K562 (cell line): ENCODE data around the gene GPR4. TPM values are rescaled to one million over a fixed set of nuclear protein-coding genes. Genes with fewer than 3 reads are reported as not detected.

ENCODE experiments used
- HLTF ChIP-seq: fragments of 450-650 bp; IDR thresholded peaks from 2 replicates; pipeline ENCODE4 v1.6.1; 2016
- NFATC3 ChIP-seq: fragments of 450-650 bp; IDR thresholded peaks from 2 replicates; pipeline ENCODE4 v1.6.1; 2017; ENCODE audit warnings: mild to moderate bottlenecking
- SMARCA4 ChIP-seq: fragments of 450-650 bp; IDR thresholded peaks from 2 replicates; pipeline ENCODE4 v1.6.1; 2016
- SPI1 ChIP-seq: IDR thresholded peaks from 2 replicates; pipeline ENCODE4 v1.6.1; 2011; ENCODE audit warnings: low read depth, low read length, control low read depth, borderline replicate concordance
- XRCC5 ChIP-seq: fragments of 200-400 bp; formaldehyde crosslinking; IDR thresholded peaks from 2 replicates; pipeline ENCODE4 v1.6.1; 2017; ENCODE audit warnings: low read depth, mild to moderate bottlenecking, low read length
- ZNF184 ChIP-seq: sonication (generic); formaldehyde crosslinking; IDR thresholded peaks from 2 replicates; pipeline ENCODE4 v1.5.0; 2020; ENCODE audit warnings: missing genetic modification reagents
- polyA plus RNA-seq, 8 experiments: library from polyadenylated mRNA; depleted of rRNA in 4 of 8; stranded (reverse) in 5 of 8; unstranded in 3 of 8; fragments of >200 nt; fragmentation: Nextera tagmentation in 2 of 8; fragmentation: Illumina TruSeq in 1 of 8; extraction: Ambion mirVana in 2 of 8; extraction: Trizol in 1 of 8; gene quantifications; 2 replicates each; pipeline versions ENCODE4 v1.2.1 to v1.2.3, GENCODE V29; 2011 to 2014; ENCODE audit warnings: inconsistent platforms in 1 of 8, missing spikeins in 1 of 8
- total RNA-seq, 7 experiments: library from RNA; depleted of rRNA in 6 of 7; stranded (reverse); fragments of >200 nt in 6 of 7; fragmentation: Illumina TruSeq in 2 of 7; extraction: Trizol in 2 of 7; gene quantifications; 2 replicates each; pipeline versions ENCODE4 v1.2.1 to v1.2.3, GENCODE V29; 2011 to 2021; ENCODE audit warnings: low replicate concordance in 1 of 7
- TF ChIP-seq, protein P1 (sequence below): fragments of 450-650 bp; IDR thresholded peaks from 2 replicates; pipeline ENCODE4 v1.6.1; 2016; ENCODE audit warnings: mild to moderate bottlenecking, moderate library complexity
- TF ChIP-seq, protein P2 (sequence below): fragments of 250-450 bp; sonication (Bioruptor Pico); IDR thresholded peaks from 2 replicates; pipeline ENCODE4 v1.6.1; 2021; ENCODE audit warnings: mild to moderate bottlenecking

Gene GPR4
- total and polyA plus RNA-seq, 9 of the 15 experiments (the other 6 are each of a cell fraction or from before 2014, with no cell fraction given) = 0.03 to 0.09 (median 0.04) TPM; not detected in 5

DNA sequence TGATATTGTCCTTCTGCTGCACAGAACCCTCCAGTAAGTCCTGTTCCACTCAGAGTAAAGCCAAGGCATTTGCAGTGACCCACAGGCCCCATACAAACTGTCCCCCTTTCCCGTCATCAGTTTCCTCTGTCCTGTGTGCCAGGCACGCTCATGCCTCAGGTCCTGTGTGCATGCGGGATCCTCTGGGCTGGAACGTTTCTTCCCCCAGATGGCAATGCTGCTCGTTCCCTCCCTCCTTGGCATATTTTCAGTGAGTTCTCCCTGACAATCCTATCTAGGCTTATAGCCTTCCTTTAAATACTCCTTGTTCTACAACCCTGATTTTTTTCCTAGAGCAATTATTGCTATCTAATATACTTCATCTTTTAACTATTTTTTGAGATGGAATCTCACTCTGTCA, 23.2 kb downstream of the GPR4 start (continued):
- TF ChIP-seq, protein P1, sequence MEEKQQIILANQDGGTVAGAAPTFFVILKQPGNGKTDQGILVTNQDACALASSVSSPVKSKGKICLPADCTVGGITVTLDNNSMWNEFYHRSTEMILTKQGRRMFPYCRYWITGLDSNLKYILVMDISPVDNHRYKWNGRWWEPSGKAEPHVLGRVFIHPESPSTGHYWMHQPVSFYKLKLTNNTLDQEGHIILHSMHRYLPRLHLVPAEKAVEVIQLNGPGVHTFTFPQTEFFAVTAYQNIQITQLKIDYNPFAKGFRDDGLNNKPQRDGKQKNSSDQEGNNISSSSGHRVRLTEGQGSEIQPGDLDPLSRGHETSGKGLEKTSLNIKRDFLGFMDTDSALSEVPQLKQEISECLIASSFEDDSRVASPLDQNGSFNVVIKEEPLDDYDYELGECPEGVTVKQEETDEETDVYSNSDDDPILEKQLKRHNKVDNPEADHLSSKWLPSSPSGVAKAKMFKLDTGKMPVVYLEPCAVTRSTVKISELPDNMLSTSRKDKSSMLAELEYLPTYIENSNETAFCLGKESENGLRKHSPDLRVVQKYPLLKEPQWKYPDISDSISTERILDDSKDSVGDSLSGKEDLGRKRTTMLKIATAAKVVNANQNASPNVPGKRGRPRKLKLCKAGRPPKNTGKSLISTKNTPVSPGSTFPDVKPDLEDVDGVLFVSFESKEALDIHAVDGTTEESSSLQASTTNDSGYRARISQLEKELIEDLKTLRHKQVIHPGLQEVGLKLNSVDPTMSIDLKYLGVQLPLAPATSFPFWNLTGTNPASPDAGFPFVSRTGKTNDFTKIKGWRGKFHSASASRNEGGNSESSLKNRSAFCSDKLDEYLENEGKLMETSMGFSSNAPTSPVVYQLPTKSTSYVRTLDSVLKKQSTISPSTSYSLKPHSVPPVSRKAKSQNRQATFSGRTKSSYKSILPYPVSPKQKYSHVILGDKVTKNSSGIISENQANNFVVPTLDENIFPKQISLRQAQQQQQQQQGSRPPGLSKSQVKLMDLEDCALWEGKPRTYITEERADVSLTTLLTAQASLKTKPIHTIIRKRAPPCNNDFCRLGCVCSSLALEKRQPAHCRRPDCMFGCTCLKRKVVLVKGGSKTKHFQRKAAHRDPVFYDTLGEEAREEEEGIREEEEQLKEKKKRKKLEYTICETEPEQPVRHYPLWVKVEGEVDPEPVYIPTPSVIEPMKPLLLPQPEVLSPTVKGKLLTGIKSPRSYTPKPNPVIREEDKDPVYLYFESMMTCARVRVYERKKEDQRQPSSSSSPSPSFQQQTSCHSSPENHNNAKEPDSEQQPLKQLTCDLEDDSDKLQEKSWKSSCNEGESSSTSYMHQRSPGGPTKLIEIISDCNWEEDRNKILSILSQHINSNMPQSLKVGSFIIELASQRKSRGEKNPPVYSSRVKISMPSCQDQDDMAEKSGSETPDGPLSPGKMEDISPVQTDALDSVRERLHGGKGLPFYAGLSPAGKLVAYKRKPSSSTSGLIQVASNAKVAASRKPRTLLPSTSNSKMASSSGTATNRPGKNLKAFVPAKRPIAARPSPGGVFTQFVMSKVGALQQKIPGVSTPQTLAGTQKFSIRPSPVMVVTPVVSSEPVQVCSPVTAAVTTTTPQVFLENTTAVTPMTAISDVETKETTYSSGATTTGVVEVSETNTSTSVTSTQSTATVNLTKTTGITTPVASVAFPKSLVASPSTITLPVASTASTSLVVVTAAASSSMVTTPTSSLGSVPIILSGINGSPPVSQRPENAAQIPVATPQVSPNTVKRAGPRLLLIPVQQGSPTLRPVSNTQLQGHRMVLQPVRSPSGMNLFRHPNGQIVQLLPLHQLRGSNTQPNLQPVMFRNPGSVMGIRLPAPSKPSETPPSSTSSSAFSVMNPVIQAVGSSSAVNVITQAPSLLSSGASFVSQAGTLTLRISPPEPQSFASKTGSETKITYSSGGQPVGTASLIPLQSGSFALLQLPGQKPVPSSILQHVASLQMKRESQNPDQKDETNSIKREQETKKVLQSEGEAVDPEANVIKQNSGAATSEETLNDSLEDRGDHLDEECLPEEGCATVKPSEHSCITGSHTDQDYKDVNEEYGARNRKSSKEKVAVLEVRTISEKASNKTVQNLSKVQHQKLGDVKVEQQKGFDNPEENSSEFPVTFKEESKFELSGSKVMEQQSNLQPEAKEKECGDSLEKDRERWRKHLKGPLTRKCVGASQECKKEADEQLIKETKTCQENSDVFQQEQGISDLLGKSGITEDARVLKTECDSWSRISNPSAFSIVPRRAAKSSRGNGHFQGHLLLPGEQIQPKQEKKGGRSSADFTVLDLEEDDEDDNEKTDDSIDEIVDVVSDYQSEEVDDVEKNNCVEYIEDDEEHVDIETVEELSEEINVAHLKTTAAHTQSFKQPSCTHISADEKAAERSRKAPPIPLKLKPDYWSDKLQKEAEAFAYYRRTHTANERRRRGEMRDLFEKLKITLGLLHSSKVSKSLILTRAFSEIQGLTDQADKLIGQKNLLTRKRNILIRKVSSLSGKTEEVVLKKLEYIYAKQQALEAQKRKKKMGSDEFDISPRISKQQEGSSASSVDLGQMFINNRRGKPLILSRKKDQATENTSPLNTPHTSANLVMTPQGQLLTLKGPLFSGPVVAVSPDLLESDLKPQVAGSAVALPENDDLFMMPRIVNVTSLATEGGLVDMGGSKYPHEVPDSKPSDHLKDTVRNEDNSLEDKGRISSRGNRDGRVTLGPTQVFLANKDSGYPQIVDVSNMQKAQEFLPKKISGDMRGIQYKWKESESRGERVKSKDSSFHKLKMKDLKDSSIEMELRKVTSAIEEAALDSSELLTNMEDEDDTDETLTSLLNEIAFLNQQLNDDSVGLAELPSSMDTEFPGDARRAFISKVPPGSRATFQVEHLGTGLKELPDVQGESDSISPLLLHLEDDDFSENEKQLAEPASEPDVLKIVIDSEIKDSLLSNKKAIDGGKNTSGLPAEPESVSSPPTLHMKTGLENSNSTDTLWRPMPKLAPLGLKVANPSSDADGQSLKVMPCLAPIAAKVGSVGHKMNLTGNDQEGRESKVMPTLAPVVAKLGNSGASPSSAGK = no peak
- TF ChIP-seq ZNF184 (CRISPR knock-in tag) (no peak), XRCC5 (no peak), SPI1 (no peak), HLTF (no peak), NFATC3 (no peak), SMARCA4 (no peak)
- TF ChIP-seq, protein P2, sequence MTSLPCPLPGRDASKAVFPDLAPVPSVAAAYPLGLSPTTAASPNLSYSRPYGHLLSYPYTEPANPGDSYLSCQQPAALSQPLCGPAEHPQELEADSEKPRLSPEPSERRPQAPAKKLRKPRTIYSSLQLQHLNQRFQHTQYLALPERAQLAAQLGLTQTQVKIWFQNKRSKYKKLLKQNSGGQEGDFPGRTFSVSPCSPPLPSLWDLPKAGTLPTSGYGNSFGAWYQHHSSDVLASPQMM (CRISPR knock-in tag) = no peak
